Fibroblast of lung (primary cell): Measurements from ENCODE around the gene LAPTM4A.

Source experiments
- EZH2 ChIP-seq: IDR thresholded peaks from 2 replicates; pipeline ENCODE4 v1.5.1; 2012; ENCODE audit warnings: low read length, control low read depth, mild to moderate bottlenecking; ENCODE audit errors: missing control alignments
- TF ChIP-seq, protein P1 (sequence below), 2 donors: IDR thresholded peaks in 1 of 2; conservative IDR thresholded peaks in 1 of 2; 1 replicate in 1 of 2; 2 replicates in 1 of 2; pipeline ENCODE4 v1.5.1; 2011 to 2012; ENCODE audit warnings: low read length in 2 of 2, control low read depth in 1 of 2, inconsistent platforms in 1 of 2, low read depth in 1 of 2, mild to moderate bottlenecking in 1 of 2

- TF ChIP-seq, protein P1, sequence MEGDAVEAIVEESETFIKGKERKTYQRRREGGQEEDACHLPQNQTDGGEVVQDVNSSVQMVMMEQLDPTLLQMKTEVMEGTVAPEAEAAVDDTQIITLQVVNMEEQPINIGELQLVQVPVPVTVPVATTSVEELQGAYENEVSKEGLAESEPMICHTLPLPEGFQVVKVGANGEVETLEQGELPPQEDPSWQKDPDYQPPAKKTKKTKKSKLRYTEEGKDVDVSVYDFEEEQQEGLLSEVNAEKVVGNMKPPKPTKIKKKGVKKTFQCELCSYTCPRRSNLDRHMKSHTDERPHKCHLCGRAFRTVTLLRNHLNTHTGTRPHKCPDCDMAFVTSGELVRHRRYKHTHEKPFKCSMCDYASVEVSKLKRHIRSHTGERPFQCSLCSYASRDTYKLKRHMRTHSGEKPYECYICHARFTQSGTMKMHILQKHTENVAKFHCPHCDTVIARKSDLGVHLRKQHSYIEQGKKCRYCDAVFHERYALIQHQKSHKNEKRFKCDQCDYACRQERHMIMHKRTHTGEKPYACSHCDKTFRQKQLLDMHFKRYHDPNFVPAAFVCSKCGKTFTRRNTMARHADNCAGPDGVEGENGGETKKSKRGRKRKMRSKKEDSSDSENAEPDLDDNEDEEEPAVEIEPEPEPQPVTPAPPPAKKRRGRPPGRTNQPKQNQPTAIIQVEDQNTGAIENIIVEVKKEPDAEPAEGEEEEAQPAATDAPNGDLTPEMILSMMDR (conservative IDR thresholded peaks at IDR 0.05 in 1 of 2, IDR thresholded peaks at IDR 0.05 in 1 of 2; ENCODE audit: low read depth in 1 of 2, low read length in 2 of 2): no peak
- TF ChIP-seq EZH2: no peak
Observed at GRCh38 chr2:20079546-20080115, 28.2 kb upstream of the LAPTM4A start.
